Measurements from ENCODE around the gene ALDOC.

ALDOC gene

GRCh38 chr17:28576758-28577465, at the start of gene ALDOC:
Gene ALDOC (minus strand): TSS chr17:28576895. CDS start chr17:28575532, 1,363 bp downstream.
- TF ChIP-seq, protein P1, sequence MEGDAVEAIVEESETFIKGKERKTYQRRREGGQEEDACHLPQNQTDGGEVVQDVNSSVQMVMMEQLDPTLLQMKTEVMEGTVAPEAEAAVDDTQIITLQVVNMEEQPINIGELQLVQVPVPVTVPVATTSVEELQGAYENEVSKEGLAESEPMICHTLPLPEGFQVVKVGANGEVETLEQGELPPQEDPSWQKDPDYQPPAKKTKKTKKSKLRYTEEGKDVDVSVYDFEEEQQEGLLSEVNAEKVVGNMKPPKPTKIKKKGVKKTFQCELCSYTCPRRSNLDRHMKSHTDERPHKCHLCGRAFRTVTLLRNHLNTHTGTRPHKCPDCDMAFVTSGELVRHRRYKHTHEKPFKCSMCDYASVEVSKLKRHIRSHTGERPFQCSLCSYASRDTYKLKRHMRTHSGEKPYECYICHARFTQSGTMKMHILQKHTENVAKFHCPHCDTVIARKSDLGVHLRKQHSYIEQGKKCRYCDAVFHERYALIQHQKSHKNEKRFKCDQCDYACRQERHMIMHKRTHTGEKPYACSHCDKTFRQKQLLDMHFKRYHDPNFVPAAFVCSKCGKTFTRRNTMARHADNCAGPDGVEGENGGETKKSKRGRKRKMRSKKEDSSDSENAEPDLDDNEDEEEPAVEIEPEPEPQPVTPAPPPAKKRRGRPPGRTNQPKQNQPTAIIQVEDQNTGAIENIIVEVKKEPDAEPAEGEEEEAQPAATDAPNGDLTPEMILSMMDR (conservative IDR thresholded peaks at IDR 0.05; ENCODE audit: low read depth, low read length), result no peak
- H3K9ac ChIP-seq, result peak within 1 kb of the TSS; percentile 5
- peak within 1 kb of the TSS; percentile 74 for H3K4me2 ChIP-seq
- H3K79me2 ChIP-seq (ENCODE audit: insufficient read depth, low read depth), result no peaks in the 10 kb centered on the region
- H3K4me3 ChIP-seq (IDR thresholded peaks at IDR 0.05; ENCODE audit: insufficient read depth, low read depth, low read length), result no peak within 1 kb of the TSS
- peaks cover 15% of the 10 kb centered on the region for H3K4me1 ChIP-seq (ENCODE audit: low read depth, poor library complexity, severe bottlenecking)
- H3K27ac ChIP-seq, result peak within 1 kb of the TSS; percentile 41
- no peaks in the 10 kb centered on the region for H3K27me3 ChIP-seq (ENCODE audit: insufficient read depth, low read depth)
- no peaks in the 10 kb centered on the region for H4K20me1 ChIP-seq (ENCODE audit: insufficient read depth)
- no peaks in the 10 kb centered on the region; the same call in 1 of the 2 replicates for H3K36me3 ChIP-seq (ENCODE audit: insufficient read depth)
- H2AFZ ChIP-seq (ENCODE audit: low read depth), result peak within 1 kb of the TSS; percentile 42

- Histone ChIP-seq H3K79me2 (ENCODE audit: insufficient read depth, low read depth) (no peaks in the 10 kb centered on the region), H3K4me1 (ENCODE audit: low read depth, poor library complexity, severe bottlenecking) (no peaks in the 10 kb centered on the region), H3K27ac (no peak overlapping the region), H3K4me3 (IDR thresholded peaks at IDR 0.05; ENCODE audit: insufficient read depth, low read depth, low read length) (no peak overlapping the region), H4K20me1 (ENCODE audit: insufficient read depth) (no peaks in the 10 kb centered on the region), H3K9ac (no peak overlapping the region), H2AFZ (ENCODE audit: low read depth) (no peak overlapping the region), H3K27me3 (ENCODE audit: insufficient read depth, low read depth) (no peaks in the 10 kb centered on the region), H3K4me2 (no peak overlapping the region), H3K36me3 (ENCODE audit: insufficient read depth) (peaks cover 9% of the 10 kb centered on the region; the same call in 1 of the 2 replicates)
- TF ChIP-seq, protein P1 (conservative IDR thresholded peaks at IDR 0.05; ENCODE audit: low read depth, low read length), result no peak
These were observed 47.5 kb upstream of the ALDOC start for GRCh38 chr17:28624148-28624547.

DNA sequence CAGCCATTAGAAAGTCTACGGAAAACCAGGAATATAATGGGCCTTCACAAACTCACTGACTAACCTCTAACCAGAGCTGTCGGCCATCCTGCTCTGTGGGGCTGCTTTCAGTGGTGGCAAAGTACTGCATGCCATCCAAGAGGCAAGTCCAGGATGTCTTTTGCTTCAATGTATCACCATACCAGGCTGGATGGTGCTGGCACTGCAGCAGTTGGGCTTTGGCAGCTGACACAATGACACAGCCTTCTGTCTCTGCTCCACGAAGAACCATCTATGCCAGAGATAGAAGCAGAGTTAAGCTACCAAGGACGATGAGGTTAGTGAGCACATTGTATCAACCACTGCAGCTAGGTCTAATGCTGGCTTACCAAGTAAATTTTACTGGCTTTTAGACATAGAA, 47.0 kb upstream of the ALDOC start:
- Histone ChIP-seq H2AFZ (ENCODE audit: low read depth) (no peak overlapping the region), H3K27ac (no peak overlapping the region), H3K27me3 (ENCODE audit: insufficient read depth, low read depth) (no peaks in the 10 kb centered on the region), H3K9ac (no peak overlapping the region), H4K20me1 (ENCODE audit: insufficient read depth) (no peaks in the 10 kb centered on the region), H3K4me1 (ENCODE audit: low read depth, poor library complexity, severe bottlenecking) (no peaks in the 10 kb centered on the region), H3K79me2 (ENCODE audit: insufficient read depth, low read depth) (no peaks in the 10 kb centered on the region), H3K36me3 (ENCODE audit: insufficient read depth) (peaks cover 10% of the 10 kb centered on the region; the same call in 1 of the 2 replicates), H3K4me3 (IDR thresholded peaks at IDR 0.05; ENCODE audit: insufficient read depth, low read depth, low read length) (no peak overlapping the region), H3K4me2 (no peak overlapping the region)
- TF ChIP-seq, protein P1 (conservative IDR thresholded peaks at IDR 0.05; ENCODE audit: low read depth, low read length), result no peak

GRCh38 chr17:28622186-28622585, 45.5 kb upstream of the ALDOC start:
- H3K4me2 ChIP-seq, result no peak overlapping the region
- H3K27ac ChIP-seq, result no peak overlapping the region
- peaks cover 15% of the 10 kb centered on the region; the same call in 1 of the 2 replicates for H3K36me3 ChIP-seq (ENCODE audit: insufficient read depth)
- no peak overlapping the region for H3K4me3 ChIP-seq (IDR thresholded peaks at IDR 0.05; ENCODE audit: insufficient read depth, low read depth, low read length)
- no peaks in the 10 kb centered on the region for H3K4me1 ChIP-seq (ENCODE audit: low read depth, poor library complexity, severe bottlenecking)
- no peaks in the 10 kb centered on the region for H3K79me2 ChIP-seq (ENCODE audit: insufficient read depth, low read depth)
- H2AFZ ChIP-seq (ENCODE audit: low read depth), result no peak overlapping the region
- H4K20me1 ChIP-seq (ENCODE audit: insufficient read depth), result no peaks in the 10 kb centered on the region
- TF ChIP-seq, protein P1 (conservative IDR thresholded peaks at IDR 0.05; ENCODE audit: low read depth, low read length), result no peak
- no peaks in the 10 kb centered on the region for H3K27me3 ChIP-seq (ENCODE audit: insufficient read depth, low read depth)
- H3K9ac ChIP-seq, result no peak overlapping the region

Measured in KMS-11 (cell line).